OCI-LY3 (cell line): ENCODE data around the gene WNT10A.

Source experiments
- H2AFZ ChIP-seq: fragments of 200-600, 300-600 bp; shearing (Covaris generic); 2 replicates; pipeline ENCODE4 v1.6.0; 2014; ENCODE audit warnings: antibody characterized with exemption, low read depth, low read length
- H3K27ac ChIP-seq: fragments of 200-600, 300-600 bp; sonication (generic); 2 replicates; pipeline ENCODE4 v1.5.1; 2014; ENCODE audit warnings: mild to moderate bottlenecking, low read length, moderate library complexity, mixed read lengths
- H3K27me3 ChIP-seq: fragments of 200-600, 300-600 bp; sonication (generic); 2 replicates; pipeline ENCODE4 v1.6.1; 2014; ENCODE audit warnings: low read depth, low read length, mixed read lengths
- H3K36me3 ChIP-seq: fragments of 200-600, 300-600 bp; sonication (generic); replicated peaks from 2 replicates; pipeline ENCODE3; 2014; ENCODE audit warnings: low read depth, low read length, mixed read lengths
- H3K4me1 ChIP-seq: fragments of 300-600, 200-600 bp; sonication (generic); 2 replicates; pipeline ENCODE4 v1.6.1; 2014; ENCODE audit warnings: low read length, mixed read lengths
- H3K4me2 ChIP-seq: fragments of 200-600, 300-600 bp; sonication (generic); 2 replicates; pipeline ENCODE4 v1.6.1; 2014; ENCODE audit warnings: low read length, mixed read lengths
- H3K4me3 ChIP-seq: fragments of 300-600, 200-600 bp; sonication (generic); 2 replicates; pipeline ENCODE4 v1.5.1; 2014; ENCODE audit warnings: antibody characterized with exemption, mild to moderate bottlenecking, low read length, moderate library complexity
- H3K79me2 ChIP-seq: fragments of 300-600, 200-600 bp; shearing (Covaris generic); 2 replicates; pipeline ENCODE4 v1.6.1; 2014; ENCODE audit warnings: mild to moderate bottlenecking, low read length, mixed read lengths
- H3K9ac ChIP-seq: fragments of 300-600, 200-600 bp; shearing (Covaris generic); 2 replicates; pipeline ENCODE4 v1.6.0; 2014; ENCODE audit warnings: mild to moderate bottlenecking, low read length, moderate library complexity
- H3K9me3 ChIP-seq: fragments of 200-600, 300-600 bp; shearing (Covaris generic); 2 replicates; pipeline ENCODE4 v1.6.1; 2014; ENCODE audit warnings: low read length, mixed read lengths; ENCODE audit not compliant: insufficient read depth
- H4K20me1 ChIP-seq: fragments of 200-600, 300-600 bp; sonication (generic); 2 replicates; pipeline ENCODE4 v1.6.1; 2016; ENCODE audit warnings: low read length, mixed read lengths; ENCODE audit not compliant: insufficient read depth
- CTCF ChIP-seq: fragments of 200-600, 300-600 bp; sonication (generic); IDR thresholded peaks from 2 replicates; pipeline ENCODE4 v1.5.1; 2014; ENCODE audit warnings: antibody characterized with exemption, low read length, low read depth
- EZH2phosphoT487 ChIP-seq: fragments of 200-600 bp; shearing (Covaris generic); IDR thresholded peaks from 2 replicates; pipeline ENCODE4 v1.6.1; 2018; ENCODE audit warnings: antibody characterized with exemption, mixed run types, low read depth

The WNT10A gene

GRCh38 chr2:218891275-218892135 lies 10.9 kb downstream of the WNT10A start:
- peak overlapping the region; percentile 93 for H3K27ac ChIP-seq
- H3K4me1 ChIP-seq, result peaks cover 80% of the 10 kb centered on the region
- H3K36me3 ChIP-seq, result peaks cover 44% of the 10 kb centered on the region
- H2AFZ ChIP-seq, result no peak overlapping the region
- H3K4me3 ChIP-seq, result peak overlapping the region; percentile 14; the same call in 1 of the 2 replicates
- TF ChIP-seq EZH2phosphoT487, result no peak
- no peaks in the 10 kb centered on the region for H3K27me3 ChIP-seq
- peaks cover 20% of the 10 kb centered on the region for H3K79me2 ChIP-seq
- no peaks in the 10 kb centered on the region for H3K9me3 ChIP-seq
- peak overlapping the region; percentile 76 for H3K4me2 ChIP-seq
- H3K9ac ChIP-seq, result peak overlapping the region; percentile 53; the same call in 1 of the 2 replicates
- H4K20me1 ChIP-seq, result peaks cover 9% of the 10 kb centered on the region; the same call in 1 of the 2 replicates

- Histone ChIP-seq H3K9me3 (no peaks in the 10 kb centered on the region), H2AFZ (no peak overlapping the region), H3K27ac (peak overlapping the region; percentile 93), H3K36me3 (peaks cover 33% of the 10 kb centered on the region), H4K20me1 (peaks cover 8% of the 10 kb centered on the region; the same call in 1 of the 2 replicates), H3K79me2 (peaks cover 8% of the 10 kb centered on the region), H3K4me1 (peaks cover 78% of the 10 kb centered on the region), H3K9ac (peak overlapping the region; percentile 78), H3K27me3 (no peaks in the 10 kb centered on the region), H3K4me2 (peak overlapping the region; percentile 76), H3K4me3 (peak overlapping the region; percentile 71)
- peak; percentile 21 for TF ChIP-seq CTCF
- no peak for TF ChIP-seq EZH2phosphoT487
These were observed 12.2 kb downstream of the WNT10A start for GRCh38 chr2:218892693-218893348.

GRCh38 chr2:218893349-218894150 lies 12.9 kb downstream of the WNT10A start:
- H3K79me2 ChIP-seq, result peaks cover under 1% of the 10 kb centered on the region
- peaks cover 82% of the 10 kb centered on the region for H3K4me1 ChIP-seq
- H3K9me3 ChIP-seq, result no peaks in the 10 kb centered on the region
- H4K20me1 ChIP-seq, result peaks cover under 1% of the 10 kb centered on the region; the same call in 1 of the 2 replicates
- peak overlapping the region; percentile 93 for H3K27ac ChIP-seq
- no peak overlapping the region for H2AFZ ChIP-seq
- peak overlapping the region; percentile 78 for H3K9ac ChIP-seq
- peaks cover 26% of the 10 kb centered on the region for H3K36me3 ChIP-seq
- no peaks in the 10 kb centered on the region for H3K27me3 ChIP-seq
- H3K4me2 ChIP-seq, result peak overlapping the region; percentile 76
- TF ChIP-seq CTCF, result no peak
- no peak for TF ChIP-seq EZH2phosphoT487
- H3K4me3 ChIP-seq, result peak overlapping the region; percentile 71

- peaks cover 85% of the 10 kb centered on the region for H3K4me1 ChIP-seq
- no peaks in the 10 kb centered on the region for H3K9me3 ChIP-seq
- no peaks in the 10 kb centered on the region for H3K79me2 ChIP-seq
- peak overlapping the region; percentile 71; the same call in 1 of the 2 replicates for H3K4me3 ChIP-seq
- H2AFZ ChIP-seq, result no peak overlapping the region
- peak overlapping the region; percentile 76 for H3K4me2 ChIP-seq
- peak overlapping the region; percentile 17; the same call in 1 of the 2 replicates for H3K9ac ChIP-seq
- no peaks in the 10 kb centered on the region for H3K27me3 ChIP-seq
- H4K20me1 ChIP-seq, result no peaks in the 10 kb centered on the region
- TF ChIP-seq EZH2phosphoT487 (no peak), CTCF (no peak)
- H3K36me3 ChIP-seq, result peaks cover 26% of the 10 kb centered on the region
- H3K27ac ChIP-seq, result 0 out of 2 replicates have a peak overlapping the region, but pooled peaks have one; percentile 93
These were observed 13.7 kb downstream of the WNT10A start for GRCh38 chr2:218894151-218894879.
